Measurements from ENCODE around the gene ZXDC. TPM values are rescaled to one million over a fixed set of nuclear protein-coding genes. Genes with fewer than 3 reads are reported as not detected.

Gene ZXDC
- total RNA-seq, 1 donor from 2014 or later, result 31.8 TPM

DNA sequence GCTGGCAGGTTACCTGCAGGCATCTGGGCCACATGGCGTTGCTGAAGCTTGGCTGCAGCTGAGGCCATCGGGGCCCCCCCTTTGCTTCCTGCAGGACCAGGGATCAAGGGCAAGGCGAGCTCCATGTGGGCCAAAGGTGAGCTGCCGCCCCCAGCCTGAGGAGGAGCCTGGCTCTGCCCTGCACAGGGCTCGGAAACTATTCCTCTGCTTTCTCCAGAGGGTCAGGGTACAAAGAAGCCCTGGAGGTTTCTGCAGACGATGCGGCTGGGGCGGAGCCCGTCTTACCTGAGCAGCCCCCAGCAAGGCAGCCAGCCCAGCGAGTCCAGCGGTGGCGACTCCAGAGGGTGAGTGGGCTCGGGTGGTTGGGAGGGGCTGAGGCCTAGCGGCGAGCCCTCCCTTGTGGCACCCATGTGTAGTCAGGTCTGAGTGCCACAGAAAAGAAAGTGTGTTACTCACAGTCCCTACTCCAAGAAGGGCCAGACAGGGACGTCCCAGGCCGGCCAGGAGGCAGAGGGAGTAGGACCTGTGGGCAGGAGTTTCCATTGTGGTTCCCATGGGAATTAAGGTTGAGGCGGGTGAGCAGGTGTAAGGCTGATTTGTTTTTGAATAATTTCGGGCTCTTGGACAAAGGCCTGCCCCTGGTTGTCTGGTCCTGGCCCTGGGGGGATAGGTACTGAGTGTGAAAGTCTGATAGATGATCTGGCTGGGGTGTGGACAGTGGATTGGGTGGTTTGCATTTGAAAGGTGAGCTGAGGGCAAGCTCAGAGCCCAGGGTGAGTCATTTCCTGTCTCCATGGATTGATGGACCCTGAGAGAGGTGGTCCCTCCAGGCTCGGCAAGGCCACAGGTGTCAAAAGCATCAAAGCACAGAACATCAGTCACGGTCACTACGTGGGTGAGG lies 55.6 kb downstream of the ZXDC start:
- no peak overlapping the region for H3K4me3 Mint-ChIP-seq (ENCODE audit: unreplicated experiment)
- no peaks in the 10 kb centered on the region for H3K9me3 Mint-ChIP-seq (ENCODE audit: unreplicated experiment)
- peak; percentile 82 for DNase-seq (ENCODE audit: extremely low spot score, unreplicated experiment)
- peaks cover 6% of the 10 kb centered on the region for H3K4me1 Mint-ChIP-seq (ENCODE audit: unreplicated experiment)
- no peaks in the 10 kb centered on the region for H3K27me3 Mint-ChIP-seq (ENCODE audit: unreplicated experiment)
- H3K27ac Mint-ChIP-seq (ENCODE audit: unreplicated experiment), result no peak overlapping the region
- no peaks in the 10 kb centered on the region for H3K36me3 Mint-ChIP-seq (ENCODE audit: unreplicated experiment)
- TF ChIP-seq, protein P1, sequence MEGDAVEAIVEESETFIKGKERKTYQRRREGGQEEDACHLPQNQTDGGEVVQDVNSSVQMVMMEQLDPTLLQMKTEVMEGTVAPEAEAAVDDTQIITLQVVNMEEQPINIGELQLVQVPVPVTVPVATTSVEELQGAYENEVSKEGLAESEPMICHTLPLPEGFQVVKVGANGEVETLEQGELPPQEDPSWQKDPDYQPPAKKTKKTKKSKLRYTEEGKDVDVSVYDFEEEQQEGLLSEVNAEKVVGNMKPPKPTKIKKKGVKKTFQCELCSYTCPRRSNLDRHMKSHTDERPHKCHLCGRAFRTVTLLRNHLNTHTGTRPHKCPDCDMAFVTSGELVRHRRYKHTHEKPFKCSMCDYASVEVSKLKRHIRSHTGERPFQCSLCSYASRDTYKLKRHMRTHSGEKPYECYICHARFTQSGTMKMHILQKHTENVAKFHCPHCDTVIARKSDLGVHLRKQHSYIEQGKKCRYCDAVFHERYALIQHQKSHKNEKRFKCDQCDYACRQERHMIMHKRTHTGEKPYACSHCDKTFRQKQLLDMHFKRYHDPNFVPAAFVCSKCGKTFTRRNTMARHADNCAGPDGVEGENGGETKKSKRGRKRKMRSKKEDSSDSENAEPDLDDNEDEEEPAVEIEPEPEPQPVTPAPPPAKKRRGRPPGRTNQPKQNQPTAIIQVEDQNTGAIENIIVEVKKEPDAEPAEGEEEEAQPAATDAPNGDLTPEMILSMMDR (IDR thresholded peaks at IDR 0.05), result no peak

- no peaks in the 10 kb centered on the region for H3K27me3 Mint-ChIP-seq (ENCODE audit: unreplicated experiment)
Measured at GRCh38 chr3:126419151-126419703, 56.5 kb downstream of the ZXDC start.

DNA sequence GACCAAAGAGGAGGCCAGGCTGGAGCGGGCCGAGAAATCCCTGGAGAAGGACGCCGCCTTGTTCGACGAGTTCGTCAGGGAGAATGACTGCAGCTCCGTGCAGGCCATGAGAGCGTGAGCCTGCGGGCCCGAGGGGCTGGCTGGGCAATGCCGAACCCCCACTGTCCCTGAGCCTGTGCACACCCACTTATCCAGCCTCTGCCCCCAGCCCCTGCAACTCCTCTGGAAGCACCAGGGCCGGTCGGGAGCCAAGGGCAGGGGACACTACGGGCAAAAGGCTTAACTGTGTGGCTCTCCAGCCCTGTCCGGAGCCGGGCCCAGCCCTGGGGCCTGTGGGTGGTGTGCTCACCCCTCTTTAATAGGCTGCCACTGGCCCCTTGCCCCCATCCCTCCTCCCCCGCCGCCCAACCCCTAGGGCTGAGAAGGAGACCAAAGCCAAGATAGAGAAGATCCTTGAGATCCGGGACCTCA lies 57.0 kb downstream of the ZXDC start:
- Mint-ChIP-seq H3K27me3 (ENCODE audit: unreplicated experiment) (no peaks in the 10 kb centered on the region), H3K27ac (ENCODE audit: unreplicated experiment) (no peak overlapping the region), H3K4me1 (ENCODE audit: unreplicated experiment) (peaks cover 6% of the 10 kb centered on the region), H3K4me3 (ENCODE audit: unreplicated experiment) (no peak overlapping the region), H3K9me3 (ENCODE audit: unreplicated experiment) (no peaks in the 10 kb centered on the region), H3K36me3 (ENCODE audit: unreplicated experiment) (no peaks in the 10 kb centered on the region)
- DNase-seq (ENCODE audit: extremely low spot score, unreplicated experiment), result peak; percentile 83
- TF ChIP-seq, protein P1 (IDR thresholded peaks at IDR 0.05), result no peak

More at GRCh38 chr3:126419151-126419703, 56.5 kb downstream of the ZXDC start:
- TF ChIP-seq, protein P1 (IDR thresholded peaks at IDR 0.05), result no peak
- DNase-seq (ENCODE audit: extremely low spot score, unreplicated experiment), result peak; percentile 71
- Mint-ChIP-seq H3K36me3 (ENCODE audit: unreplicated experiment) (no peaks in the 10 kb centered on the region), H3K4me1 (ENCODE audit: unreplicated experiment) (peaks cover 6% of the 10 kb centered on the region), H3K4me3 (ENCODE audit: unreplicated experiment) (no peak overlapping the region), H3K9me3 (ENCODE audit: unreplicated experiment) (no peaks in the 10 kb centered on the region), H3K27ac (ENCODE audit: unreplicated experiment) (no peak overlapping the region)

DNA sequence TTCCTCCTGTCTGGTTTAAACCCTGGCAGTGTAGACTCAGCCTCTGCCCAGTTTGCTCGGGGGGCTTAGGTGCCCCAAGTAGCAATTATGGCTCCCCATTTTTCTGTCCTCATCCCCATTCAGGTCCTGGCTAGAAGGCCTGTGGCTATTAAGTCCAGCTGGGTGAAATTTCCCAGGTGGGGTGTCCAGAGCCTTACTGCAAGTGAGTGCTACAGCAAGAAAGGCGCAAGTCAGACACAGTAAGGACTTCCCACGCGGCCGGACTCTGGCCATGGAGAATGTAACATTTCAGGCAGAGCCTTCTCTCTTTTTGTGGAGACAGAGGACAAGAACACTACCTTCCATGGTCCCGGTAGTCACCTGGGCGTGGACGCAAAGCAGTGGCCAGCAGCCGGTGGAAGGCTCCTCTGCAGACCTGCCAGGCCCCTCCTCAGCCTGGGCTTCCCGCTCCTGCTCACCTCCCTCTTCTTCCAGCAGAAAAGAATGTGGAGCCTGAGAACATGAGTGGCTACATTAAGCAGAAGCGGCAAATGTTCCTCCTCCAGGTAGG lies 57.6 kb downstream of the ZXDC start:
- no peaks in the 10 kb centered on the region for H3K27me3 Mint-ChIP-seq (ENCODE audit: unreplicated experiment)
- H3K4me1 Mint-ChIP-seq (ENCODE audit: unreplicated experiment), result peaks cover 6% of the 10 kb centered on the region
- H3K4me3 Mint-ChIP-seq (ENCODE audit: unreplicated experiment), result no peak overlapping the region
- no peak overlapping the region for H3K27ac Mint-ChIP-seq (ENCODE audit: unreplicated experiment)
- H3K9me3 Mint-ChIP-seq (ENCODE audit: unreplicated experiment), result no peaks in the 10 kb centered on the region
- TF ChIP-seq, protein P1 (IDR thresholded peaks at IDR 0.05), result no peak
- DNase-seq (ENCODE audit: extremely low spot score, unreplicated experiment), result peak; percentile 73
- H3K36me3 Mint-ChIP-seq (ENCODE audit: unreplicated experiment), result no peaks in the 10 kb centered on the region

DNA sequence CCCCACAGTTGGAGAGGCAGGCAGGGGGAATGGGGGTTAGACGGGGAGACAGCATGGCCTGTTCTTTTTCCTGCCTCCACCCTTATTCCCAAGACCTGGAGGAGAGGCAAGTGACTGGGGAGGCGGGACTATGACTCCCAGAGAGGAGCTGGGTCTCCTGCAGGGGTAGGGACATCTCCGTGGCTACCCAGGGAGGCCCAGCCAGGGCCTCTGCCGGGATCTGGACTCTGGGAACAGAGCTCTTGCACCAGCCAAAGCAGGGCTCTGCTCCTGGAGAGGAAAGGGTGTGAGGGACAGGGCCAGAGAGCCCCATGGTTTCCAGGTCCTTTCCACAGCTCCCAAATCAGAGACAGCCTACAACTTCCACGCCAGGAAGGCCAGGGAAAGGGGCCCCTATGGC lies 58.2 kb downstream of the ZXDC start:
- Mint-ChIP-seq H3K27ac (ENCODE audit: unreplicated experiment) (no peak overlapping the region), H3K9me3 (ENCODE audit: unreplicated experiment) (no peaks in the 10 kb centered on the region), H3K4me3 (ENCODE audit: unreplicated experiment) (no peak overlapping the region), H3K27me3 (ENCODE audit: unreplicated experiment) (peaks cover 1% of the 10 kb centered on the region), H3K4me1 (ENCODE audit: unreplicated experiment) (peaks cover 6% of the 10 kb centered on the region), H3K36me3 (ENCODE audit: unreplicated experiment) (no peaks in the 10 kb centered on the region)
- TF ChIP-seq, protein P1 (IDR thresholded peaks at IDR 0.05), result no peak
- DNase-seq (ENCODE audit: extremely low spot score, unreplicated experiment), result peak; percentile 81

Measured in osteocyte (in vitro differentiated cells).